ENCODE results near the gene STON2. TPM values are rescaled to one million over a fixed set of nuclear protein-coding genes. Genes with fewer than 3 reads are reported as not detected.

Gene STON2
- total and polyA plus RNA-seq, 5 experiments from 2014 or later, result not detected

DNA sequence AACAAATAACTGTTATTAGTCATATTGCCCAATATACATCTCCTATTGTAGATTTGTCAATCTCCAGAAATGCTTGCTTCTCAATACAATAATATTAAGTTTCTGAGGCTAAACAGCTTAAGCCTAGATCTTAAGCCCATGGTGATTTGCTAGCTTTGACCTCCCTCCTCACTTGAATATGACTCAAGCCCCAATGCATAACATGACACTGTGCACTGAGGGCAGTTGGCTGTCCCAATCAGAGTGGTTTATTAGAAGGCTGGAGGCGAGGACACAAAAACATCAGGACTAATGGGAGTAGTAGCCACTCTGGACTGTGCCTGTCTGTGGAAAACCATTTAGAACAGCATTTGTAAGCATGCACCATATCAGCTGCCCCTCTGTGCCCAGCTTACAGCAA is 98.3 kb downstream of the STON2 start:
- POLR2A ChIA-PET, result no interaction called here
- no peaks in the 10 kb centered on the region for H3K36me3 Mint-ChIP-seq
- H3K27ac Mint-ChIP-seq, result no peak overlapping the region
- H3K27me3 Mint-ChIP-seq, result no peaks in the 10 kb centered on the region
- no peak overlapping the region for H3K4me3 Mint-ChIP-seq
- H3K4me1 Mint-ChIP-seq, result peaks cover 0 to 2% (median 0%) of the 10 kb centered on the region in 4 donors
- no peaks in the 10 kb centered on the region for H3K9me3 Mint-ChIP-seq
- ATAC-seq (no peak), DNase-seq (no peak)

DNA sequence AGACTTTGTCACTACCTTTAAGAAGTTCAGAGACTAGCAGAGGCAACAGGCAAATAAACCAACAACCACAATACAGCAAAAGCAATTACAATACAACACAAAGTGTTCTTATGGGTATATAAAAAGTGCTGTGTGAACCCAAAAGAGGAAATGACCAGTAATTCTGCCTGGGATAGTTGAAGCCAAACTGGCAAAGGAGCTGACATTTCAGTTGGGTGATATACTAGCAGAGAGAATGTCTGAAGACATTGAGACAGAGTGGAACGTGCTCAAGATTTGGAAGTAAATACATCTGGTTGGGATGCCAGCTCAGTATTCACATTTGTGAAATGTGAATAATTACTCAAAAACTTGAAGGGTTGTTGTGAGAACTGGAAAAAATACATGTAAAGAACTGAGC is 98.8 kb downstream of the STON2 start:
- H3K4me1 Mint-ChIP-seq, result peaks cover 0 to 2% (median 0%) of the 10 kb centered on the region in 4 donors
- no peaks in the 10 kb centered on the region for H3K27me3 Mint-ChIP-seq
- ATAC-seq (no peak), DNase-seq (no peak)
- no peak overlapping the region for H3K4me3 Mint-ChIP-seq
- no peak overlapping the region for H3K27ac Mint-ChIP-seq
- POLR2A ChIA-PET, result no interaction called here
- no peaks in the 10 kb centered on the region for H3K9me3 Mint-ChIP-seq
- no peaks in the 10 kb centered on the region for H3K36me3 Mint-ChIP-seq

DNA sequence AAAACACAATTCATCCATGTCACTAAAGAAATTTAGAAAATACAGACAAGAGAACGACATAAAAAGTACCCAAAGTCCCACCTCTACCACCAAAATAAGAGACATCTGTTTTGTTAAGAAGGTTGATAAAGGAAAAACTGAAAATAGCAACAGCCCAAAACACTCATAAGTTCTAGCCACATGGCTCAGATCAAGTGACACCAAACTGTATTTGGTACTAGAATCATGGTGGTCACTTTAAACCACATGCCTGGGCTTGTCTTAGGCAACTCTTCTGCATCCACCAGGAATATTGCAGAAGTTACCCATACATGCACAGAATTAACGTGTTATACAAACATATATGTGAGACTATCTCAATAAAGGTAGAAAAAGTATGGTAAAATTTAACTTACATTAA is 101.2 kb downstream of the STON2 start:
- no peak overlapping the region for H3K4me3 Mint-ChIP-seq
- H3K27ac Mint-ChIP-seq, result no peak overlapping the region
- no peaks in the 10 kb centered on the region for H3K27me3 Mint-ChIP-seq
- H3K9me3 Mint-ChIP-seq, result no peaks in the 10 kb centered on the region
- DNase-seq (no peak), ATAC-seq (no peak)
- peaks cover 0 to 2% (median 0%) of the 10 kb centered on the region in 4 donors for H3K4me1 Mint-ChIP-seq
- H3K36me3 Mint-ChIP-seq, result no peaks in the 10 kb centered on the region
- POLR2A ChIA-PET, result no interaction called here

DNA sequence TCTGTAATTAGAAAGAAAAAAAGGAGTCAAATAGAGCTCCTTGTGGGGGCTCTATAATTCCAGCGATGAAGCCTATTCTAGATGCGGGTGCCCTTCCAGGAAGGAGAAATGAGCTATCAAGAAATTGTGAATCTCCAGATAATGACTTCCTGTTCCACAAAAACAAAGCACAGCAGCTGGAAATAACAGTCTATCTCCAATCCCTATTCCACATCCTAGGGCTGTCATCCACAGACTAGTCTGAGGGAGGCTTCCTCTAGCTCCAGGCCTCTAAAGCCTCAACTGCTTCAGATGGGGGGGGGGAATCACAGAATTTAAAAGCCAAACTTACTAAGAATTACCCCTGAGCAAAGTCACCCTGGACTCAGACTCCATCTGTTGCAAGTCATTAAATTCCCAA is 102.0 kb downstream of the STON2 start:
- H3K4me1 Mint-ChIP-seq, result peaks cover 0 to 2% (median 0%) of the 10 kb centered on the region in 4 donors
- no peak for DNase-seq
- no peaks in the 10 kb centered on the region for H3K36me3 Mint-ChIP-seq
- H3K27ac Mint-ChIP-seq, result no peak overlapping the region
- ATAC-seq, result no peak
- no peak overlapping the region for H3K4me3 Mint-ChIP-seq
- H3K27me3 Mint-ChIP-seq, result peaks cover 0 to 2% (median 0%) of the 10 kb centered on the region in 5 donors
- peaks cover 0 to 2% (median 0%) of the 10 kb centered on the region in 9 donors for H3K9me3 Mint-ChIP-seq
- POLR2A ChIA-PET, result no interaction called here

DNA sequence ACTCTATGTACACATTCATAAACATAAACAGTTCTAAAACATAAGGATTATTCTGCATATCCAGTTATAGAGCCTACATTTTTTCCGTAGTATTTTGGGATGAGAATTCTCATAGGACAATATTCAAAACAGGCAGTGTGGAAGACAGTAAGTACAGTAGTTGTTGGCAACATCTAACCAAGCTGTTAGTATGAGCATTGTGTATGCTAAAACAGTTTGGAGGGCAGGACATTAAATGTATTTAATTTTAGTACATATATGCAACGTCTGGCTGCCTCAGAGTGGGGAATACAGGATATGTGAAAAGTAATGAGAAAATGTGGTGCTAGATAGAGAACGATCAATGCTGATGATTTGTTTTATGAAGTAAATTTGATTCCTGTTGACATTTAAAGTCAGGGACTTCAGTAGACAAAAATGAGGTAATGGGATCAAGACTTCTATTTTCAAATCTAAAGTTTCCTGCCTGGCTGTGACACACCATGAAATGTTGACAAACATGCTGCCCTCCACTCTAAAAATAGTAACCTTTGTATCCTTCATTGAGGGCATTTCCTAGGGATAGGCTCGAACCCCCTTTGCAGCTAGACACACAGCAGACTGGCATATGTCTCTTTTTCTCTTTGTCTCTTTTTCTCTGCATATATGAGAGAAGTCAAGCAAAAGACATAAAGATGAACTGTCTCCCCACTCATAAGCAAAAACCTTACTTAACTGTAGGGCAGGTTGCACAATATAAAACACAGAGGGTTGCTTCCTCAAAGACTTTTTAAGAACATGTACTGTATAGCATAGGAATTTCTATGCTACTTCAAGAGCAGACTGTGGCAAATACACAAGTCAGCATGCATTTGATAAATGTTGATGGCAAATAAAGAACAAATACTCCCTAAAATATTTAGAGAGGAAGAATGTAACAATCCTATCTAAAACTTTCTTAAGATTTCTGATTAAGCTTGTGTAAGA is 103.9 kb downstream of the STON2 start:
- DNase-seq (no peak), ATAC-seq (no peak)

DNA sequence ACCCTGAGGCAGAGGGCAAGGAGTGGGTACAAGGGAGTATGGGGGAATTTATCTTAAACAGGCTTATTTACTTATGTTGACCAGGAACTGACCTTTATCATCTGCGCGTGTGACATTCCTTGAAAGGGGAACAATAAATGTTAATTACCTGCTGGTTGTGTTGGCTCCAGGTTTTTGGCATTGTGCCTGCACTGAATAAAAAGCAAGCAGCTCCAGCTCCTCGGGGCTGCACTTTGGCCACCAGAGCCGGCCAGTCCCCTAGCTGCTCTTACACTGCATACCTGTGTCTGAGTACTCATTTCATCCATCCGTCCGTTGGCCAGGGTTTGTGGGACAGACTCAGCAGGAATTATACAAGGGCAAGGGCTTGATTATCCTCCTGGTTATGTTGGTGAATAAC is 110.6 kb downstream of the STON2 start:
- H3K9me3 Mint-ChIP-seq, result peaks cover 0 to 3% (median 0%) of the 10 kb centered on the region in 9 donors
- H3K36me3 Mint-ChIP-seq, result no peaks in the 10 kb centered on the region
- no peak overlapping the region for H3K27ac Mint-ChIP-seq
- DNase-seq (no peak), ATAC-seq (no peak)
- H3K4me3 Mint-ChIP-seq, result no peak overlapping the region
- POLR2A ChIA-PET, result no interaction called here
- peaks cover 2 to 17% (median 9%) of the 10 kb centered on the region in 5 donors for H3K27me3 Mint-ChIP-seq
- no peaks in the 10 kb centered on the region for H3K4me1 Mint-ChIP-seq

More for the DNA sequence above, 103.9 kb downstream of the STON2 start:
- Mint-ChIP-seq H3K36me3 (no peaks in the 10 kb centered on the region), H3K4me1 (no peaks in the 10 kb centered on the region), H3K9me3 (peaks cover 0 to 2% (median 0%) of the 10 kb centered on the region in 9 donors), H3K4me3 (no peak overlapping the region), H3K27me3 (peaks cover 0 to 4% (median 0%) of the 10 kb centered on the region in 5 donors), H3K27ac (no peak overlapping the region)
- POLR2A ChIA-PET, result no interaction called here

DNA sequence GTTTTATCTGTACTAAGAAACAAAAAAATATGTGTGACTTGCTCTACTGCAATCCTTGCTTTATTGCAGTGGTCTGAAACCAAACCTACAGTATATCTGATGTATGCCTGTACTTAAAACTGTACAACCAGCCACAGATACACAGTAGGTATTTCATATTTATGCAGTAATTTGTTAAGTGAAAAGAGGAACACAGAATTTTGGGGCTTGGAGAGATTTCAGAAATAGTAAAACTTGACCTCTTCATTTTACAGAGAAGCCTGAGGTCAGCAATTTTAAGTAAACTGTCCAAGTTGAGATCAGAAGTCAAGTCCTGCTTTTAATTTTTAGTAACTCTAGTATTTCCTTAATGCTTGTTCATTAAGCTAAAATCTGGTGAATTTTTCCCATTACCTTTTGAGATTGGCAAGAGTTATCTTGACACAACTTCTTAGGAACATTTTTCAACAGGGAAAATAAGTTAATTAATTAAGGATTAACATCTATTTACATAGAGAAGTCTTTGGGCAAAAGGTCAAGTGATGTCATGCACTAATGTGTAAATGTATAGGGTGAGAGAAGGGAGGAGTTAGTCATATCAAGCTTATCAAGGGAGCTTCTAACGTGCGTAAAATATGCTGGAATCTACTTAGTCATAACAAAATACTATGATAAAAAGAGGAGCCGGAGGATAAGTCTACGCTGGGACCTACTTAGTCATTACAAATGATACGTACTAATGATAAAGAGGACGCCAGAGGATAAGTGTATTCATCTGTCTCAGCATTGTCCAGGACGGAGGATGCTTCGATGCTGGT is 113.4 kb downstream of the STON2 start:
- H3K36me3 Mint-ChIP-seq, result no peaks in the 10 kb centered on the region
- H3K4me3 Mint-ChIP-seq, result no peak overlapping the region
- DNase-seq, result no peak
- H3K4me1 Mint-ChIP-seq, result no peaks in the 10 kb centered on the region
- H3K9me3 Mint-ChIP-seq, result peaks cover 0 to 3% (median 0%) of the 10 kb centered on the region in 9 donors
- no peak overlapping the region for H3K27ac Mint-ChIP-seq
- POLR2A ChIA-PET, result no interaction called here
- H3K27me3 Mint-ChIP-seq, result peaks cover 2 to 17% (median 9%) of the 10 kb centered on the region in 5 donors
- no peak for ATAC-seq

DNA sequence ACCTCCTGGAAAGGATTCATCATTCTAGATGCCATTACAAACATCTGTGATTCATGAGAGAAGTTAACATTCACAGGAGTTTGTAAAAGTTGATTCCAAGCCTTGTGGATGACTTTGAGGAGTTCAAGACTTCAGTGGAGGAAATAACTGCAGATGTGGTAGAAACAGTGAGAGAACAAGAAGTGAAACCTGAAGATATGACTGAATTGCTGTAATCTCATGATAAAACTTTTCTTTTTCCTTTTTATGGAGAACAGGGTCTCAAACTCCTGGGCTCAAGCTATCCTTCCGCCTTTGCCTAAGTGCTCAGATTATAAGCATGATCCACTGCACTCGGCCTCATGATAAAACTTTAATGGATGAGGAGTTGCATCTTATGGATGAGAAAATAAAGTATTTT is 114.9 kb downstream of the STON2 start:
- no peak overlapping the region for H3K4me3 Mint-ChIP-seq
- no peaks in the 10 kb centered on the region for H3K36me3 Mint-ChIP-seq
- ATAC-seq (no peak), DNase-seq (no peak)
- H3K27ac Mint-ChIP-seq, result no peak overlapping the region
- H3K27me3 Mint-ChIP-seq, result peaks cover 2 to 17% (median 9%) of the 10 kb centered on the region in 5 donors
- no peaks in the 10 kb centered on the region for H3K4me1 Mint-ChIP-seq
- POLR2A ChIA-PET, result no interaction called here
- H3K9me3 Mint-ChIP-seq, result peaks cover 0 to 3% (median 0%) of the 10 kb centered on the region in 9 donors

DNA sequence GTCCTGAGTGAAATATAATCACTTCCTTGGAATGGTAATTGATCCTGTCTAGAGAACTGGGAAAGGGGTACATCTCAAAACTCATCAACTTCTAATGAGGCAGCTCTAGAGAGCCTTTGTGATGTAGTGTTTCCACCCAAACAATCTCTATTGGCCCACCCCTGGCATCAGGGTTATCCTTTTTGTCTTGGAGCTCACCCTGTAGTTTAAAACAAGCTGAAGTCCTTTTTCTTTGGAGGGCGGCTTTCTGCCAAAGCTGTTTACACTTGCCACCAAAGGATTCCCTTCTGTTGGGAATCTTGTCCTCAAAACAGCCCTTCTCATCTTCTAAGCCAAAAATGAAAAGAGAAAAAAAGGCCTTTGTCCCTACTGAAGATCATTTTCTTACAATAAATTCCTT is 118.8 kb downstream of the STON2 start:
- DNase-seq, result no peak
- no peak overlapping the region for H3K27ac Mint-ChIP-seq
- H3K27me3 Mint-ChIP-seq, result peaks cover 0 to 7% (median 3%) of the 10 kb centered on the region in 5 donors
- POLR2A ChIA-PET, result no interaction called here
- no peak for ATAC-seq
- no peaks in the 10 kb centered on the region for H3K36me3 Mint-ChIP-seq
- peaks cover 0 to 4% (median 0%) of the 10 kb centered on the region in 4 donors for H3K4me1 Mint-ChIP-seq
- H3K9me3 Mint-ChIP-seq, result no peaks in the 10 kb centered on the region
- no peak overlapping the region for H3K4me3 Mint-ChIP-seq

DNA sequence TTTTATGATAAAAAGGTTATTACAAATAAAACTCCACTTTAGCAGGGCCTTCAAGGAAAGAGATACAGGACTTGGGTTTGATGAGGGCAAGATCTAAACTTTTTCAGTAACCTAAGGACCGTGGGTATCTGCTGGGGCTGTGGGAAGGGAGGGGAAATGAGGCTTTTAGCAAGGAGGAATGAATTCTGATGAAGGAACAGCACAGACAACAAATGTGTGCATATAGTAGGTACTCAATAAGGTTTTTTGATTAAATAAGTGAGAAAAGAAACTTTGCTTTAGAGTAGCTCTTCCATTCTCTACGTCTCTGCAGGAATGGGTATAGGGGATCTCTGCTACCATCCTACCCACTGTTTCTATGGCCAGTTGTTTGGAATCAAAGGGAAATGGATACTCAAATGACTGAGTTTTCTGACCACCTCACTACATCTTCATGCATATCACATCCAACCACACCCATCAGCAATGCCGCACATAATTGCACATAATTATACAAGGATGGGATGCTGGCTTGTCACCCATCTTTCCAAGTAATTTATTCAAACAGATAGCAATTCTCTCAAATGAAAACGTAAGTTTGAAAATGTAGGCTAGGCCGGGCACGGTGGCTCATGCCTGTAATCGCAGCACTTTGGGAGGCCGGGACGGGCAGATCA is 119.9 kb downstream of the STON2 start:
- H3K4me3 Mint-ChIP-seq, result no peak overlapping the region
- peak overlapping the region in 1 of 10 donors; percentile 25 for H3K27ac Mint-ChIP-seq
- H3K9me3 Mint-ChIP-seq, result no peaks in the 10 kb centered on the region
- no peak for ATAC-seq
- H3K4me1 Mint-ChIP-seq, result peaks cover 0 to 6% (median 0%) of the 10 kb centered on the region in 4 donors
- H3K27me3 Mint-ChIP-seq, result peaks cover 0 to 9% (median 6%) of the 10 kb centered on the region in 5 donors
- H3K36me3 Mint-ChIP-seq, result no peaks in the 10 kb centered on the region
- POLR2A ChIA-PET, result no interaction called here
- no peak for DNase-seq

DNA sequence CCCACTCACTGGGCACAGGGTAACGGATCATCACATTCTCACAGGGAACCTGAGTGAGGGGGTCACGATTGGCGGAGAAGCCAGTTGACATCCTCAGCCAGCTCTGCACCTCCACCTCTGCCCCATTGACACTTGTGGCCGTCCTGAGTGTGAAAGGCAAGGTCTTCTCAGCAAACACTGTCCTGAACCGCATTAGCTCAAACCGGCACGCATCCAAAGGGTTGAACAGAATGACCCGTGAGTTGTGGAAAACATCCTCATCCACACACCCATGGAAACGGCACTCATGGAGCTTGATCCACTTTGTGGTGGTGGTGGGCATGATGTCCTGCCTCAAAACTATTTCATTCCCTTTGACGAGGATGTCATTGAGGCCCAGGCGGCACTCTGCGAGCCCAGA is 123.0 kb downstream of the STON2 start:
- Mint-ChIP-seq H3K4me1 (peaks cover 0 to 6% (median 0%) of the 10 kb centered on the region in 4 donors), H3K9me3 (no peaks in the 10 kb centered on the region), H3K4me3 (no peak overlapping the region), H3K27me3 (peaks cover 0 to 9% (median 7%) of the 10 kb centered on the region in 5 donors), H3K27ac (no peak overlapping the region), H3K36me3 (no peaks in the 10 kb centered on the region)
- ATAC-seq (no peak), DNase-seq (no peak)
- POLR2A ChIA-PET, result no interaction called here

DNA sequence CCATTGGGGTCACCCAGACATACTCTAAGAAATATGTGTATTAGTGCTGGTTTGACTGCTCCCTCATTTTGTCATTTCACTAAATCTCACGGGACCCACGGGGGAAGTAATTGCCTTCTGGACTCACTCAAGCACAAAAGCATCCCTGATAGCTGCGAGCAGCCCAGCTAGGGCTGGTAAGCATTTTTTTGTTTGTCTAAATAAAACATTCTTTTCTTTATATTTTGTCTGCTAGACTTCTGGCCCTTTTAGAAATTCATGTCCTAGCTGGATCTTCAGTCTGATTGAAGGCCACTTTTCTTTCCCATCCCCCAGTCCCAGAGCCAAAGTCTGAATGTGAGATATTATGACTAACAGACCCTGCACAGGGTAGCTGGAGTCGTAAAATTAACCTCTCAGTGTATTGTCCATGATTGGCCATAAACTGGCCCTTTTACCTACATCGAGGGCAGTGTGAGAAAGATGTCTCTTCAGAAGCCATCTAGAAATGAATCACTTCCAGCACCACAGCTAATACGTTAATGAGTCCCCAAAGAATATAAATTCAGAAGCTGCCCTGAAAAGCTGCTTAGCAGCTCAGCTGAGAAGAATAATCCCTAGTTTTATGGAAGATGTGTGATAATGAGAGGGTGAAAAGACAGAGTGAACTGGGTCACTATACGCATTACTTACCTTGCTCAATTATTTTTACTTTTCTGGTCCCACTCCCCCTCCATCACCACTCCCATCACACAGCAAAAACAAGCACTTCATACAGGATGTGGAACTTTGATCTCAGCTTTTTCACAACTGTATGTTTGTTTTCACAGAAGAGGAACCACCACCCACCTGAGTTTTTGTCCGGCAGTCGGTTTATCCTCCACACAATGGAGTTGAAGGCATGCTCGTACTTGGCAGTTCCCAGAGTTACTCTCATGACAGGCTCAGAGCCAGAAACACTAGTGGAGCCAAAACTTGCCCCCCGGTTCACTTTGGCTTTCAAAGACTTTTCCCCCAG is 123.8 kb downstream of the STON2 start:
- DNase-seq (no peak), ATAC-seq (no peak)
- Mint-ChIP-seq H3K9me3 (no peaks in the 10 kb centered on the region), H3K27me3 (peaks cover 0 to 9% (median 7%) of the 10 kb centered on the region in 5 donors), H3K27ac (peak overlapping the region in 1 of 10 donors; percentile 58), H3K4me3 (no peak overlapping the region), H3K36me3 (no peaks in the 10 kb centered on the region), H3K4me1 (peaks cover 0 to 6% (median 0%) of the 10 kb centered on the region in 4 donors)
- POLR2A ChIA-PET, result no interaction called here

Measured in naive thymus-derived CD8-positive, alpha-beta T cell (primary cell).